ENCODE results near the gene RIN3.

- TF ChIP-seq, protein P1, sequence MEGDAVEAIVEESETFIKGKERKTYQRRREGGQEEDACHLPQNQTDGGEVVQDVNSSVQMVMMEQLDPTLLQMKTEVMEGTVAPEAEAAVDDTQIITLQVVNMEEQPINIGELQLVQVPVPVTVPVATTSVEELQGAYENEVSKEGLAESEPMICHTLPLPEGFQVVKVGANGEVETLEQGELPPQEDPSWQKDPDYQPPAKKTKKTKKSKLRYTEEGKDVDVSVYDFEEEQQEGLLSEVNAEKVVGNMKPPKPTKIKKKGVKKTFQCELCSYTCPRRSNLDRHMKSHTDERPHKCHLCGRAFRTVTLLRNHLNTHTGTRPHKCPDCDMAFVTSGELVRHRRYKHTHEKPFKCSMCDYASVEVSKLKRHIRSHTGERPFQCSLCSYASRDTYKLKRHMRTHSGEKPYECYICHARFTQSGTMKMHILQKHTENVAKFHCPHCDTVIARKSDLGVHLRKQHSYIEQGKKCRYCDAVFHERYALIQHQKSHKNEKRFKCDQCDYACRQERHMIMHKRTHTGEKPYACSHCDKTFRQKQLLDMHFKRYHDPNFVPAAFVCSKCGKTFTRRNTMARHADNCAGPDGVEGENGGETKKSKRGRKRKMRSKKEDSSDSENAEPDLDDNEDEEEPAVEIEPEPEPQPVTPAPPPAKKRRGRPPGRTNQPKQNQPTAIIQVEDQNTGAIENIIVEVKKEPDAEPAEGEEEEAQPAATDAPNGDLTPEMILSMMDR (IDR thresholded peaks at IDR 0.05): no peak
- TF ChIP-seq POLR2A (IDR thresholded peaks at IDR 0.05): no peak
Observed at GRCh38 chr14:92624764-92625163, 111.2 kb downstream of the RIN3 start.
